ENCODE measurements around the gene DMD. TPM values are rescaled to one million over a fixed set of nuclear protein-coding genes. Genes with fewer than 3 reads are reported as not detected.

The DMD gene
- polyA plus RNA-seq, 1 donor from 2014 or later: 21.6 TPM

GRCh38 chrX:32937043-32937442 lies 274.3 kb downstream of the DMD start:
- no peak overlapping the region for H3K4me2 ChIP-seq (ENCODE audit: low read length)
- H3K79me2 ChIP-seq (replicated peaks; ENCODE audit: insufficient read depth, low read length): no peaks in the 10 kb centered on the region
- no peaks in the 10 kb centered on the region for H3F3A ChIP-seq (ENCODE audit: insufficient read depth, low read length, poor library complexity, severe bottlenecking)
- H3K9me2 ChIP-seq (ENCODE audit: insufficient read depth, low read length): no peaks in the 10 kb centered on the region
- no peak overlapping the region for H3K9ac ChIP-seq (ENCODE audit: low read length)
- TF ChIP-seq, protein P1, sequence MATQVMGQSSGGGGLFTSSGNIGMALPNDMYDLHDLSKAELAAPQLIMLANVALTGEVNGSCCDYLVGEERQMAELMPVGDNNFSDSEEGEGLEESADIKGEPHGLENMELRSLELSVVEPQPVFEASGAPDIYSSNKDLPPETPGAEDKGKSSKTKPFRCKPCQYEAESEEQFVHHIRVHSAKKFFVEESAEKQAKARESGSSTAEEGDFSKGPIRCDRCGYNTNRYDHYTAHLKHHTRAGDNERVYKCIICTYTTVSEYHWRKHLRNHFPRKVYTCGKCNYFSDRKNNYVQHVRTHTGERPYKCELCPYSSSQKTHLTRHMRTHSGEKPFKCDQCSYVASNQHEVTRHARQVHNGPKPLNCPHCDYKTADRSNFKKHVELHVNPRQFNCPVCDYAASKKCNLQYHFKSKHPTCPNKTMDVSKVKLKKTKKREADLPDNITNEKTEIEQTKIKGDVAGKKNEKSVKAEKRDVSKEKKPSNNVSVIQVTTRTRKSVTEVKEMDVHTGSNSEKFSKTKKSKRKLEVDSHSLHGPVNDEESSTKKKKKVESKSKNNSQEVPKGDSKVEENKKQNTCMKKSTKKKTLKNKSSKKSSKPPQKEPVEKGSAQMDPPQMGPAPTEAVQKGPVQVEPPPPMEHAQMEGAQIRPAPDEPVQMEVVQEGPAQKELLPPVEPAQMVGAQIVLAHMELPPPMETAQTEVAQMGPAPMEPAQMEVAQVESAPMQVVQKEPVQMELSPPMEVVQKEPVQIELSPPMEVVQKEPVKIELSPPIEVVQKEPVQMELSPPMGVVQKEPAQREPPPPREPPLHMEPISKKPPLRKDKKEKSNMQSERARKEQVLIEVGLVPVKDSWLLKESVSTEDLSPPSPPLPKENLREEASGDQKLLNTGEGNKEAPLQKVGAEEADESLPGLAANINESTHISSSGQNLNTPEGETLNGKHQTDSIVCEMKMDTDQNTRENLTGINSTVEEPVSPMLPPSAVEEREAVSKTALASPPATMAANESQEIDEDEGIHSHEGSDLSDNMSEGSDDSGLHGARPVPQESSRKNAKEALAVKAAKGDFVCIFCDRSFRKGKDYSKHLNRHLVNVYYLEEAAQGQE (IDR thresholded peaks at IDR 0.05; ENCODE audit: borderline replicate concordance): no peak
- TF ChIP-seq MXI1 (conservative IDR thresholded peaks at IDR 0.05; ENCODE audit: poor library complexity, severe bottlenecking) (no peak), SMC3 (conservative IDR thresholded peaks at IDR 0.05; ENCODE audit: poor library complexity) (no peak), EP300 (conservative IDR thresholded peaks at IDR 0.05; ENCODE audit: poor library complexity, severe bottlenecking) (no peak)
- TF ChIP-seq, protein P2, sequence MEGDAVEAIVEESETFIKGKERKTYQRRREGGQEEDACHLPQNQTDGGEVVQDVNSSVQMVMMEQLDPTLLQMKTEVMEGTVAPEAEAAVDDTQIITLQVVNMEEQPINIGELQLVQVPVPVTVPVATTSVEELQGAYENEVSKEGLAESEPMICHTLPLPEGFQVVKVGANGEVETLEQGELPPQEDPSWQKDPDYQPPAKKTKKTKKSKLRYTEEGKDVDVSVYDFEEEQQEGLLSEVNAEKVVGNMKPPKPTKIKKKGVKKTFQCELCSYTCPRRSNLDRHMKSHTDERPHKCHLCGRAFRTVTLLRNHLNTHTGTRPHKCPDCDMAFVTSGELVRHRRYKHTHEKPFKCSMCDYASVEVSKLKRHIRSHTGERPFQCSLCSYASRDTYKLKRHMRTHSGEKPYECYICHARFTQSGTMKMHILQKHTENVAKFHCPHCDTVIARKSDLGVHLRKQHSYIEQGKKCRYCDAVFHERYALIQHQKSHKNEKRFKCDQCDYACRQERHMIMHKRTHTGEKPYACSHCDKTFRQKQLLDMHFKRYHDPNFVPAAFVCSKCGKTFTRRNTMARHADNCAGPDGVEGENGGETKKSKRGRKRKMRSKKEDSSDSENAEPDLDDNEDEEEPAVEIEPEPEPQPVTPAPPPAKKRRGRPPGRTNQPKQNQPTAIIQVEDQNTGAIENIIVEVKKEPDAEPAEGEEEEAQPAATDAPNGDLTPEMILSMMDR (IDR thresholded peaks at IDR 0.05; ENCODE audit: poor library complexity, severe bottlenecking): no peak
- no peak overlapping the region for H3K27ac ChIP-seq (ENCODE audit: low read length)
- H3K27me3 ChIP-seq (ENCODE audit: insufficient read depth, low read depth, low read length): no peaks in the 10 kb centered on the region
- H4K20me1 ChIP-seq (ENCODE audit: insufficient read depth): no peaks in the 10 kb centered on the region
- H3K4me3 ChIP-seq (ENCODE audit: low read length): no peak overlapping the region
- no peaks in the 10 kb centered on the region for H3K36me3 ChIP-seq (ENCODE audit: insufficient read depth, low read length)
- H2AFZ ChIP-seq (ENCODE audit: low read depth, low read length): no peak overlapping the region
- no peaks in the 10 kb centered on the region for H3K9me3 ChIP-seq (ENCODE audit: low read length)

DNA sequence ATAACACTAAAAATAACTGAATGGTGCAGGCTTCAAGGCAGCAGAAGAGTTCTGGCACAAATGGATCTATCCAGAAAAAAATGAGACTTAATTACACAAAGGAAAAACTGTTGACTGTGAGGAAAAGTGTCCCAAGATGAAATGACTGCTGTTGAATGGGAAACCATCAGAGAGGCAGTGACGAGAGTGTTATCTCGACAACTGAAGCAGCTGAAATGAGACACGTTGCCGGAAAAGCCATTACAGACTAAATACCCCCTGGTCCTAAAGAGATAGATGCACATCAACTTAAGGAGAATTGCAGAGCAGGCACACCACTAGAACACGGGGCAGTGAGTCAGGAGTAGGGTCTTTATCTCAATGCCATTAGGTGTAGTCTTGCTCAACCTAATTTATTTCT lies 277.8 kb downstream of the DMD start:
- no peaks in the 10 kb centered on the region for H3K9me3 ChIP-seq (ENCODE audit: low read length)
- no peaks in the 10 kb centered on the region for H4K20me1 ChIP-seq (ENCODE audit: insufficient read depth)
- no peak overlapping the region for H3K4me3 ChIP-seq (ENCODE audit: low read length)
- no peaks in the 10 kb centered on the region for H3K36me3 ChIP-seq (ENCODE audit: insufficient read depth, low read length)
- H3K79me2 ChIP-seq (replicated peaks; ENCODE audit: insufficient read depth, low read length): no peaks in the 10 kb centered on the region
- TF ChIP-seq EZH2 (IDR thresholded peaks at IDR 0.05; ENCODE audit: borderline replicate concordance, insufficient read depth, low read length, poor library complexity, severe bottlenecking) (no peak), RAD21 (conservative IDR thresholded peaks at IDR 0.05) (no peak), EP300 (conservative IDR thresholded peaks at IDR 0.05; ENCODE audit: poor library complexity, severe bottlenecking) (peak; percentile 62), POLR2AphosphoS5 (IDR thresholded peaks at IDR 0.05) (peak; percentile 54)
- TF ChIP-seq, protein P1 (IDR thresholded peaks at IDR 0.05; ENCODE audit: borderline replicate concordance): peak; percentile 67
- TF ChIP-seq, protein P2 (IDR thresholded peaks at IDR 0.05; ENCODE audit: poor library complexity, severe bottlenecking): no peak
- H2AFZ ChIP-seq (ENCODE audit: low read depth, low read length): no peak overlapping the region
- H3F3A ChIP-seq (ENCODE audit: insufficient read depth, low read length, poor library complexity, severe bottlenecking): no peaks in the 10 kb centered on the region
- H3K9ac ChIP-seq (ENCODE audit: low read length): no peak overlapping the region
- H3K4me2 ChIP-seq (ENCODE audit: low read length): no peak overlapping the region
- H3K27ac ChIP-seq (ENCODE audit: low read length): no peak overlapping the region
- no peaks in the 10 kb centered on the region for H3K27me3 ChIP-seq (ENCODE audit: insufficient read depth, low read depth, low read length)
- H3K9me2 ChIP-seq (ENCODE audit: insufficient read depth, low read length): no peaks in the 10 kb centered on the region
